GM12872 (cell line): Measurements from ENCODE around the gene DPF3.

Experiments used
- TF ChIP-seq, protein P1 (sequence below): IDR thresholded peaks from 3 replicates; pipeline ENCODE4 v1.5.1; 2011; ENCODE audit warnings: low read depth, mild to moderate bottlenecking, low read length, moderate library complexity; ENCODE audit not compliant: insufficient read depth

DPF3 gene

DNA sequence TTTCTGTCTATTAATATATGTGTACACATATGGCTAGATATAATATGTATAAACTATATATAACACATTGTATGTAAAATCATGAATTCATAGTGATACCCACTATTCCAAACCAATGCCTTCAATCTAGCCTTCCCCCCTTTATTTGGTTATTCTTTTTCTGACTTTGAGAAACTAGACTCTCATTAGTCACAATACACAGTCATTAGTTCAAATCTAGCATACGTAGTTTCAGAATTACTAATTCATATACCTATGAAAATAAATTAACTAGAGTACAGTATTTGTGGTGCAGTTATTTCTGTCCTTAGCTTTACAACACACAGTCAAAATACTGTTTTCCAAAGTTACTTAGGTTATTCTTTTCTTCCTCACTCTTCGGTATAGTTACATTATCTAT lies 268.2 kb downstream of the DPF3 start:
- TF ChIP-seq, protein P1, sequence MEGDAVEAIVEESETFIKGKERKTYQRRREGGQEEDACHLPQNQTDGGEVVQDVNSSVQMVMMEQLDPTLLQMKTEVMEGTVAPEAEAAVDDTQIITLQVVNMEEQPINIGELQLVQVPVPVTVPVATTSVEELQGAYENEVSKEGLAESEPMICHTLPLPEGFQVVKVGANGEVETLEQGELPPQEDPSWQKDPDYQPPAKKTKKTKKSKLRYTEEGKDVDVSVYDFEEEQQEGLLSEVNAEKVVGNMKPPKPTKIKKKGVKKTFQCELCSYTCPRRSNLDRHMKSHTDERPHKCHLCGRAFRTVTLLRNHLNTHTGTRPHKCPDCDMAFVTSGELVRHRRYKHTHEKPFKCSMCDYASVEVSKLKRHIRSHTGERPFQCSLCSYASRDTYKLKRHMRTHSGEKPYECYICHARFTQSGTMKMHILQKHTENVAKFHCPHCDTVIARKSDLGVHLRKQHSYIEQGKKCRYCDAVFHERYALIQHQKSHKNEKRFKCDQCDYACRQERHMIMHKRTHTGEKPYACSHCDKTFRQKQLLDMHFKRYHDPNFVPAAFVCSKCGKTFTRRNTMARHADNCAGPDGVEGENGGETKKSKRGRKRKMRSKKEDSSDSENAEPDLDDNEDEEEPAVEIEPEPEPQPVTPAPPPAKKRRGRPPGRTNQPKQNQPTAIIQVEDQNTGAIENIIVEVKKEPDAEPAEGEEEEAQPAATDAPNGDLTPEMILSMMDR, result no peak

DNA sequence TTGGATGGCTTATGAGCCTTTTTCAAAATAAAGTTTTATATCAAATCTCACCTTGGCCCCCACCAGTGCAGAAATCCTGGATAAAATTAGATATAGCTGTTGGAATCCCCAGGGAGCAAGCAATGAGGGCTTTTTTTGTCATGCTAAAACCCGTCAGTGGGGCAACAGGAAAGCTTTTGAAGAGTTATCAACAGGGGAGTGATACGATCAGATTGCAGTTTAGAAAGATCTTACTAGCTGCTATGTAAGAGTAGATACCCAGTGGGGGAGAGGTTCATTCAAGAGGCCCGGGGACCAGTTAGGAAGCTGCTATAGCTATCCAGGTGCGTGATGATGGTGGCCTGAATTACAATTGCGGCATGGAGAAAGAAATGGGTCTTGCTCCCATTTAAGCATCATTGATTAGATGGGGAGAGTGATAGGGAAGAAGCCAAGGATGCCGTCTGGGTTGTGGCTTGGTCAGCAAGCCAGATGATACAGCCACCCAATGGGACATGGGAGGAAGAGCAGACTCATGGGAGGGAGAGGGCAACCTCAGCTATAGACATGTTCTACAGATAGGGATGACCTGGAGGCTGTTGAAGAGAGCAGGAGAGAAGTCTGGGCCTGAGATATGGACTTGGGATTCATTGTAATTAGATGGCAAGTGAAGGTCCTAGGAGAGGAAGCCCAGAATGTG lies 272.4 kb downstream of the DPF3 start:
- TF ChIP-seq, protein P1, result no peak

DNA sequence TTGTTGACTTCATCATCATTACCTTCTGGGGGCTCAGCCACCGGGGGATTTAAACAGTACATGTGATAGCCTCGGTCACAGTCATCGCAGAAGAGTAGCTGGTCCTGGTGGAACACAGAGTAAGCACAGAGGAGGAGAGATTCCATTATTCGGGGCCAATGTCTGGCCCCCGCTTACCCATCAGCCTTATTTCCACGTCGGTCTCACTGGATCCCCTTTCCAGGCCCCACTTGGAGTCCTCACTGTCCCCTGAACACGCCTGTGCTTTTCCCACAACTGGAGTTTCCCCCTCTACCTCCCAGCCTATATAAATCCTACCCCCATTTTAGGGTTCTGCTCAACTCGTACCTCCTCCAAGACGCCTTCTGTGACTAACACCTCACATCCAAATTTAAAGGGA lies 274.0 kb downstream of the DPF3 start:
- TF ChIP-seq, protein P1, result no peak

DNA sequence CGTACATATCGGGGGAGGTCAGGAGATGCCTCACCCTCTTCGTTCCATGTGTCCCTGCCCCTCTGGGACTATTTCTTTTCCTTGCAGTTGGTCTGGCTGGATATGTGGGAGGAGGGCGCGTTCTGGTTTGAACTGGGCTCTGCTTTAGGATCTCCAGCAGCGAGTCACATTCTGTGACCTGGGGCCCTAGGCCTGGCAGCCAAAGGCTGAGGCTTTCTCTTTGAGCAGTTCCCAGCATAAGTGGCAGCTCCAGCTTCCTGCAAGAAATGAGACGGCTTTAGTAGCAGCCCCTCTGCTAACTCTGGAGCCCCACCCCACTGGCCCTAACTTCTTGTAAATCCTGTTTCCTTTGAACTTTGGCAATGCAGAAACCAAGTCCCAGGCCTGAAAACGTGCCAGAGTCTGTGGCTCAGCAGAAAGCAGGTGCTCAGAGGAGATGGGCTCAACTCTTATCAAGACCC lies 274.8 kb downstream of the DPF3 start:
- TF ChIP-seq, protein P1, result no peak

DNA sequence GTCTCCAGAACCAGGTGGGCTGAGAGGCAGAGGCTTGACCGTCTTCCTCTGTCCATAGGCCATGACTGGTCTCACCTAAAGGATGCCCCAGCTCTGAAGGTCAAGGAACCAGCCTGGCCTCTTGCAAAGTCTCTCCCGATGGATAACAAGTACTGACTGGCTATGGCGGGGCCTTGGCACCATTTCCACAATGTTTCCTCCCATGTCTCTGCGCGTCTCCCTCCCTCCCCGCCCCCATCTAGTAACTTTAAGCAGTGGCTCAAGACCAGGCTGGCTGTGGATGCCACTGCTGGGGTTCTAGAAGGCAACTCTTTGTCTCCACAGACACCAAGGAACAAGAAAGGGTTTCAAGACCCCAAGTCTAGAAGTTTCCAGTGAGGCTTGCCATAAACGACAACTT lies 275.5 kb downstream of the DPF3 start:
- TF ChIP-seq, protein P1, result no peak

DNA sequence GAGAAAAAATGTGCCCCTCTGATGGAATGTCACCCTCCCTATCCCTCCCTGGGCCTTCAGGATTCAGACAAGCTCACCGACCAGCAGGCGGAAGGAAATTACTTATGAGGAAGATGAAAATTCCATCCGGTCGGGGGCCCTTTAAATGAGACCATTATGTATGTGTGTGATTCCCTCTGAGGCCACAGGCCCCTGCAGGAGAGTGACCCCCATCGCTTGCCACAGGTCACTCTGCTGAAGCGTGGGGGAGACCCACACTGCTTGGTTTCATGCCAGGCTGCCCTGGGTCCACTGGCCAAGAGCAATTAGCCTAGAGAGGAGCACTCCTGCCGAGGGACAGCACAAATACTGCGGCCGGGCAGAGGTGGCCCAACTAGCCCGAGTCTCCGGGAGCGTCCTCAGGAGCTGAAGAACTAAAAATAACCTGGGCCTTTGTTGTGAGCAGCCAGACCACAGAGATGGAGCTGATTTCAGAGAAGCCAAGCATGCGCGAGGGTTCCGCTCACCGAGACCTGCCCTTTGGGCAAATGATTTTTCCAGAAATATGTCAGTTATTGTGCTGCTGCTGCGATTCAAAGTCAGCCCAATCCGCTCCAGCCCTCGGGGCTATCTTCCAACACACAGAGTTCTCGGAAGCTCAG lies 276.4 kb downstream of the DPF3 start:
- TF ChIP-seq, protein P1, result no peak

DNA sequence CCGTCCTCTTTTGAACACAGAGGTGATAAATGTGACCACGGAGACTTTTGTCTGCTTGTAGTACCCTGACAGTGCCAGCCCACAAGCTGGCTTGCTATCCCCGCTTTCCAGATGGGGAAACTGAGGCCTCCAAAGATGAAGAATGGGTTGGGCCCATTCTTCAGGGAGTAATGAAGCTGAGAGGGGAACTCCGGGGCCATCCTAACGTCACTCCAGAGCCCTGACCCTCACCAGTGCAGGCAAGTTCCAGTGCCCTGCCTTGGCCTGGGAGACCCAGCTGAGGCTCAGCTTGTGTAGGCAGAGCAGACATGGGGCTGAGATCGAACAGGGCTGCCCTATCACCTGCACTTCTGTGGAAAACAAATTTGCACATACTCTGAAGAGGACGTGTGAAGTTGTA lies 277.1 kb downstream of the DPF3 start:
- TF ChIP-seq, protein P1, result no peak
